Stimulated activated CD8-positive, alpha-beta memory T cell treated with anti-CD3 and anti-CD28 coated beads, Interleukin-15, amount 100 ng/mL, for 4 hours (primary cell): ENCODE results near the gene ZNF513.

Source experiments
- DNase-seq, 2 donors: peaks; one replicate each; pipeline ENCODE4 v3.0.0-alpha.2; 2020; ENCODE audit warnings: low read depth in 2 of 2

ZNF513 gene

DNA sequence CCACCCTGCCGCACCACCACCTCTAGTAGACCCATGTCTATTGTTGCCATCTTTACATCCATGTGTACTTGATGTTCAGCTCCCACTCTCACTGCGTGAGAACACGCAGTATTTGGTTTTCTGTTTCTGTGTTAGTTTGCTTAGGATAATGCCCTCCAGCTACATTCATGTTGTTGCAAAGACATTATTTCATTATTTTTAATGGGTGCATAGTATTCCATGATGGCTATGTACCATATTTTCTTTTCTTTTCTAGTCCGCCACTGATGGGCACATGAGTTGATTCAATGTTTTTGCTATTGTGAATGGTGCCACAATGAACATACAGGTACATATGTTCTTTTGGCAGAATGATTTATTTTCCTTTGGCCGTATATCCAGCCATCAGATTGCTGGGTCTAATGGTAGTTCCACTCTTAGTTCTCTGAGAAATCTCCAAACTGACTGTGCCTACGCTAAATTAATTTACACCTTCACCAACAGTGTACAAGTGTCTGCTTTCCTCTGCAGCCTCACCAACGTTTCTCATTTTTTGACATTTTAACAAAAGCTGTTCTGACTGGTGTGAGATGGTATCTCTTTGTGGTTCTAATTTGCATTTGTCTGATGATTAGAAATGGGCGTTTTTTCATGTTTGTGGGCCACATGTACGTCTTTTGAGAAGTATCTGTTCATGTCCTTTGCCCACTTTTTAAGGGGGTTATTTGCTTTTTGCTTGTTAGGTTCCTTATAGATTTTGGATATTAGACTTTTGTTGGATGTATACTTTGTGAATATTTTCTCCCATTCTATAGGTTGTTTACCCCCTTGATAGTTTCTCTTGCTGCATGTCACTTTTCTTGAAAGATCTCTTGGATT, 10.5 kb upstream of the ZNF513 start:
- no peak for DNase-seq

DNA sequence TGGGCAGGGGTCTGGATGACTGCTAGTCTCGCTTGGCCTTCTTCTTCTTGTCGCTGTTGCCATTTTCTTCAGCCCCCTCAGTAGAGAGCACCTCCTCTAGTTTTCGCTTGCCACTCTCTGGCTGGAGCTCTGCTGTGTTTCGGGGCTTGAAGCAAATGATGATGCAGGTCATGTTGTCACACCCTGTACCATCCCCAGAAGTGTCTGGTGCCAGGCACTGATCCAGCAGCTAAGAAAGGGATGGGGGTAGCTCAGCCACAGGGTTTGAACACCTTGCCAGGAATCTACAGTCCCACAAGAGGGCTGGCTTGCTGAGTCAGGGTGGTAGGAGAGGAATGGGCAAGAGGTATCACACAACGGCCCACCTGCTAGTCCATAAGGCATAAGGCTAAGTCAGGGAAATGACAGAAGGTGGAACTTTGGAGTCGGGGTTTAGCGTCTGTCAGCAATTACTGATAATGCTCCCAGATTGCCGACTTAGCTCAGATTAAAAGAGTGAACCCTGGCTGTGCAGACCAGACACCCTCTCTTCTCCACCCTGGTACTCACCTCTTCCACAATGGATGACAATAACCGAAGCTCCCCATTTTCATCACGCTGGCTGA, 1.1 kb upstream of the ZNF513 start:
- DNase-seq = no peak

DNA sequence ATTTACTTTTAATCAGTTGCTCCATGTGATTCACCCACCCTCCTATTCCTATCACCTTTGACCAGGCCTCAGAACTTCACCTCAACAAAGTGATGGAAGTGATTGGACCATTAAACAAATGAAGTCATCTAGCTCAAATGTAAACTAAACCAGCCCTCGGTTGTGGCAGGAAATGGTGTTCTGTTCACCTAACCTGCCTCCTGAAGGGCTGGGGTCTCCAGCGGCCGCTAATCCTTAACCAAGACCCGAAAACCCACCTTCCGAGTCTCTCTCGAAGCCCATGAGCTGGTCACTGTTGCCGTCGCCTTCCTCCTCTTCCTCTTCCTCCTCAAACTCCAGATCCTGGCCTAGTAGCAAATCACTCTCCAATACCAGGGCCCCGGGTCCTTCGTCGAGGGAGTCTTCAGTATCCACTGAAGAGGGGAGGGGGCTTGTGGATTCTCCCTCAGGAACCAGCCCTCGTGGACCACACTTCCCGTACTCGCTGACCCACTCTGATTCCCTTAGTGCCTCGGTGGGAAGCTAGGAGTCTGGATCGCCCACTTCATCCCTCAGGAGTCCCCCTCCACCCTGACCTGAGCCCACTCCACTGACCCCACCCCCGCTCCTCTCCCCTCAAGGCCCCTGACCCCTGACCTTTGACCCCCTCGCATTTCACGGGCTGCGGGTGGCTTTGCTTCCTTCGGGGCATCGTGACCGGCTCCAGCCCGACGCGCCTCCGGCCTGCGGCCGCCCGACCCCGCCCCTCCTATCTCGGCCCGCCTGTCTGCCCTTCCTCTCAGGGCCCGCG, 503 bp downstream of the ZNF513 start:
- DNase-seq = no peak

DNA sequence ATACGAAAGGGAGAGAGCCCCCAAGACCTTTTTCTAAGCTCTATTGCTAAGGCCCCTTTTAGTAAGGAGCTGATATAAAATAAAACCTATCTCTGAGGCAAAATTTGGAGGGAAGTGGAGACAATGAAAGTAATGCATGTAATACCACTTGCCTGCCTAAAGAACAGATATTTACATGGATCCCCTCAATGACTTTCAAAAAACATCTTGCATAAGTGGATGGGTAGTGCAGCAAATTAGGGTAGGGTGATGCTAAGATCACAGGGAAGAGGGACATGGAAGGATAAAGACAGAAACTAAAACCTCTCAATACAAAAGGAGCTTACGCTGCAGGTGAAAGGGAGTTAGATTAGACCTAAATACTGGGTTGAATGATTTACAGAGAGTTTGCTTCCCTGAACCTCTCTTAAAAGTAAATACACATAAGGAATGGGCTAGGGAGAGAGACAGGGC, 1.1 kb downstream of the ZNF513 start:
- no peak for DNase-seq

DNA sequence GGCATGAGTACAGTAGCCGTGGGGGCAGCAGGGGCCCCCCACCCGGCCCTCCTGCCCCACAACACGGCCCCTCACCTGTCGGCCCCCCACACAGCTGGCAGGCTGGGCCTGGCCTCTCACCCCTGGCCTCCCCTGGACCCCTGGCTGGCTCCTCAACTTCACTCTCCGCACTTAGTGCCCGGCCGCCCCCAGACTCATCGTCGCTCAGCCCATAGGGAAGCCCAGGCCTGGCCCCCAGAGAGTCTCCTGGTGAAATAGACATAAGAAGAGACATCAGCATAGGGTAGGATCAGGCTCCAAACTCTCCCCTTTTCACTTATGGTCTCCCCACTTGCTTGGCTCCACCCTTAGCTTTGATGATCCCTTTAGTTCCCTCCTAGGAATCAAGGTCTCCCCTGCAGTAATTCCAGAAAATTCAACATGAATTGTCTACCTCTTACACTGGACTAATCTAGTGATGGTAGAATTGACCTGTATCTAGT, 1.7 kb downstream of the ZNF513 start:
- no peak for DNase-seq

GRCh38 chr2:27378096-27378808, 2.3 kb downstream of the ZNF513 start:
- no peak for DNase-seq

DNA sequence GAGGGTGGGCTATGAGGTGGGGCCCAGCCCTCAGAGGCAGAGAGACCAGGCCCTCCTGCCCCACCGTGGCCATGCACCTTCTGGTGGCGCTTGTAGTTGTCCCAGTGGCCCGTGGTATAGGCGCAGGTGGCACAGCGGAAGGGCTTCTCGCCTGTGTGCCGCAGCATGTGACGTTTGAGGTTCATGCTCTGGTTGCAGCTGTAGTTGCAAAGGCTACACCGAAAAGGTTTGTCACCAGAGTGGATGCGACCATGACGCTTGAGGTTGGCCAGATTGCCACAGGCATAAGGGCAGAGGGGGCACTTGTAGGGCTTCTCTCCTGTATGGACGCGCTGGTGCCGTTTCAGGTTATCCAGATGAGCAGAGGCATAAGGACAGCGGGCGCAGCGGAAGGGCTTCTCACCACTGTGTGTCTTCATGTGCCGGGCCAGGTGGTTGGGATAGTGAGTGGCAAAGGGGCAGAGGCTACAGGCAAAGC, 2.9 kb downstream of the ZNF513 start:
- no peak for DNase-seq

DNA sequence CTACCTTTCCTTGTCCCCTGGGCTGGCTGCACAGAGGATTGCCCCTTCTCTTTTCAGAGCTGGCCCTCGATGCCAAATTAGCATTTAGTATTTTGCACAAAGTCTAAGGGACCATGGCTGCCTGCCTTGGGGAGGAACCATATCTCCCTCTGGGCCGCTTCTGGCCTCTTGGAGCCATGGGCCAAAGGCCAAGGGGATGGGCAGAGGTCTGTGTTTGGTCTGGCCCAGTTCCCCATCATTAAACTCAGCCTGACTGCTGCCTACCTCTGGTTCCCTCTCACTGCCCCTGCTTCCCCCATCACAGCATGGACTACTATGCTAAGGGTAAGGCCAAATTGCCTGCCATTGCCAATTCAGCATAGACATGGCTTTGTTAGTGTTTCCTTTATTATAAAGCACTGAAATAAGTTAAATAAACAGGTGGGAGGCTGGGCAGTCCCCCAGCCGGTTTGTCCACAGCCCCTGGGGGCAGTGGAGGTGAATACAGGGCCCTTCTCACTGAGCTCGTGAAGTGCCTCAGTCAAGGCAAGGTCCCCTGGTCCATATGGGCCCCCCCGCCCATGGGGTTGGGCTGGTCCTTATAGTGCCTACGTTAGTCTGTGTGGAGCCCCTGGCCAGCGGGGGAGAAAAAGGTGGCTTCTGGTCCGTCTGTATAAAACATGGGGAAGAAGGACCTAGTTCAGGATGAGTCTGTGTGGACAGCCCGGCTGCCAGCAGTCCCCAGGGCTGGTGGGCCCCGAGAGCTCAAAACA, 3.5 kb downstream of the ZNF513 start:
- no peak for DNase-seq

DNA sequence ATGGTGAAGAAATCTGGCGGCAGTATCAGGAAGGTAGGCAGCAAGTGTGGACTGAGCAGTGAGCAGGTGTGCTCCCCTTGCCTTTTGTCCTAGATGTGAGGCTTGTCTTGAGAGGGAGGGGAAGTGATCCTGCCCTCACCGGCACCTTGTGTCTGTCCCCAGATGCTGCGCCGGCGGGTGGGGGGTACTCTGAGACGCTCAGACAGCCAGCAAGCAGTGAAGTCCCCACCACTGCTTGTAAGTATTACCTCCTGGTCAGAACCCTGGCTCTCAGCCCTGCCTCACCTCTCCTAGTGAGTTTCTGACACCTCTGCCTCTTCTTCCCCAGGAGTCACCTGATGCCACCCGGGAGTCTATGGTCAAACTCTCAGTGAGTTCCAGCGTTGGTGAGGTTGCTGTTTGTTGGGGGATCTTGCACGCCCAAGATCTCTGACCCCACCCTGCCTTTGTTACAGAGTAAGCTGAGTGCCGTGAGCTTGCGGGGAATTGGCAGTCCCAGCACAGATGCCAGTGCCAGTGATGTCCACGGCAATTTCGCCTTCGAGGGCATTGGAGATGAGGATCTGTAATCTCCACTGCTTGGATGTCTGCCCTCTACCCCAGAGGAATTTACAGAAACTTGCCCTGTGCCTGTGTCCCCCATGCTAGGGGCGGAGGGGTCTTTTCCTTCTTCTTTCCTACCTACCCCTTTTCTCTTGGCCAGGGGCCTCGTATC, 4.2 kb downstream of the ZNF513 start:
- DNase-seq = no peak

- DNase-seq = no peak
Measured at GRCh38 chr2:27375513-27376099, 4.9 kb downstream of the ZNF513 start.

- no peak for DNase-seq
Measured at GRCh38 chr2:27373567-27373966, 7.0 kb downstream of the ZNF513 start.

- DNase-seq = no peak
Measured at GRCh38 chr2:27372937-27373336, 7.6 kb downstream of the ZNF513 start.

DNA sequence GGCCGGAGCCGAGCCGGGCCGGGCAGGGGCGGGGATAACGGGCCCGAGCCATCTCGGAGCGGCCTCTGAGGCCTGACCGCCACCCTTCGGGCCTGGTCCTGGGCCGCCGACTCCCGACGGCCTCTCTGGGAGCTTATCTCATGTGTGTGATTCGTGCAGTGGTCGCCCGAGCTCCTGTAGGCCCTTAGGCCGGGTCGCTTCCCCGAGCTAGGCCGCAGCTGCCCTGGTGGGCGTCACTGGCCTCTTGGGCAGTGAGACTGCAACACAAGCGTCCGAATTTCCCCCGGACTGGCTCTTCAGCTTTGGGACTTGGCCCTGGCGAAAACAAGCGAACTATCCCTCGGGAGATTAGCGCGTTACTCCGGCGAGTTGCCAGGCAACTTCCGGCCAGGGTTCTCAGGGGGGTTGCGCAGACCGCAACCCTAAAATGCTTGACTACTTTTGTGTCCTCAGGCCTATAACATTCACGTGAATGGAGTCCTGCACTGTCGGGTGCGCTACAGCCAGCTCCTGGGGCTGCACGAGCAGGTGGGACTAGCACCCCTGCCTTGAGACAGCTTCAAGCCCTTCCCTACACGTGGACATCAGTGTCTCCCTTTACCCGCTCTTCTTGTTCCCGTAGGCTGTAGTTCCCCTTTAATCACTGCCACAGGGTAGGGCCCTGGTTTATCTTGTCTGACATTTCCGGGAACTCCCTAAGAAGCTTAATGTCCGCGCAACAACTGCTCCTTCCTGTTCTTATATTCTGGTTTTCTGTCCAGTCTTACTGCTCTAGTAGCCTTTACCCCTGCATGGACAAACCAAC, 9.5 kb downstream of the ZNF513 start:
- no peak for DNase-seq

DNA sequence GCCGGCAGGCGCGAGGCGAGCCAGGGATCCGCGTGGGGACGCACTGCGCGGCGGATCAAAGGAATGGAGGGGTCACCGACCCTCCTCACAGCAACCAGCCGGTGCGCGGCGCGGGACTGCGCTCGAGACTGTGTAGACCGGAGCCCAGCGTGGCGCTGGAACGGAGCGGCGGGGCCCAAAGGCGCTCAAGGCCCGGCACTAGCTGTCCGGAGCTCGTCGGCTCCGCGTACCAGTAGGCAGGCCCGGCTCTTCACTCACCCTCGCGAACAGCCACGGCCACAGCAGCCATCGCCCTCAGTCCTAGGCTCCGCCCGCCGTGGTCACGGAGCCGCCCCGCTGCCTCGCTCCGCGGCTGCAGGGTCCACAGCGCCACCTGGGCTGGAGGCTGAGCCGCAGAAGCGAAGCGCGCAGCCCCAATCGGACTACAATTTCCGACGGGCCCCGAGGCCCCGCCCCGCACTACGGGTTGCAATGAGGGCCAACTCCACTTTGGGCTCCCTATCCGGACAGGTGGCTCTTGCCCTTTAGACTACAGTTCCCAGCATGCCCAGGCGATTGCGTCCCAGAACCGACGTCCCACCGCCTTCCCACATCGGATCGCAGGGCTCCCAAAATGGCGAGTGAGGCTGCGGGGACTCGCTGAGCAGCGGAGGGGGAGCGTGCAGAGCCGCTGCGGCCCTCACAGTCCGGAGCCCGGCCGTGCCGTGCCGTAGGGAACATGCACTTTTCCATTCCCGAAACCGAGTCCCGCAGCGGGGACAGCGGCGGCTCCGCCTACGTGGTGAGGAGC, 10.3 kb downstream of the ZNF513 start, which contains the start of the genes EIF2B4 and SNX17:
Gene EIF2B4, minus strand, starts transcription at position 313 of the 790 bp plus-strand sequence. Its CDS starts 24 bp downstream, at position 289.
Gene SNX17, plus strand, starts transcription at position 591 of the 790 bp plus-strand sequence. Its CDS starts 128 bp downstream, at position 719.
- DNase-seq = peak; percentile 99 to 100

DNA sequence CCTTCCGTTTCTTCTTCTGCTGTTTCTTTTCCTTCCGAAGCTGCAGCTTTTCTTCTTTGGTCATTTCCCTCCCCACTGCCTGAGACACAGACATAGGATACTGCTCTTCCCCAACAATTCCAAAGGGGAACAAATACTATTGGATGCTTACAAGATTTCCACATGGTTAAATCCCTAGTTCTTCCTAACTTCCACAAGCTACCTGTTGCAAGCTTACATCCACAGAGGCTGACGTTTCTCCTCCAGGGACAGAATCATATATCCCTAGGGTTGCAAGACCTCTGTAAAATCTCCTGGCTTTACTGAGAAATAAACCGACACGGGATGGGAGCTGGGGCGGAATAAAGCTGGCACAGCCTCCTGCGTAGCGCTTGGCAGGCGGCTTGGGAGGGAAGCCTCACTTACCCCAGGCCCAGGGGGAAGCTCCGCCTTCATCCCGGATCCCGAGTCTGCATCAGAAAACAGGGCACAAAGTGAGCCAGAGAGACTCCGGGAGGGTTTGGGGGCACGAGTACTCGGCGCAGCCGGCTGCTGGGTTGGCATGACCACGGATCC, 11.0 kb downstream of the ZNF513 start:
- no peak for DNase-seq

DNA sequence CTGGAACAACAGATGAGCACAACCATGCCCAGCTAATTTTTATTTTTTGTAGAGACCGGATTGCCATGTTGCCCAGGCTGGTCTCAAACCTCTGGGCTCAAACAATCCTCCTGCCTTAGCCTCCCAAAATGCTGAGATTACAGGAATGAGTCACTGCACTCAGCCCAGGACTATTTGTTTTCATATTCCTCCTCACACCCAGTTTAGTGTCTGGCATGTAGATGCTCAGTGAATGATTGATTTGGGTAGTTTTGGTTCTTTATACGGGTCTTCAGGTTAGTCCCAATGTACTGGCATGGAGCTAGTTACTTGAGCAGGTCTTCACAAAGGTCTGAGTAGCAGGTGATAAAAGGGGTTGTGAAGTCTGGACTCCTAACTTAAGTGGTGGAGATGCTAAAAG, 16.6 kb downstream of the ZNF513 start:
- DNase-seq = no peak

GRCh38 chr2:27362678-27363420, 17.7 kb downstream of the ZNF513 start:
- no peak for DNase-seq
